ENCODE data around the gene ALK. TPM values are rescaled to one million over a fixed set of nuclear protein-coding genes. Genes with fewer than 3 reads are reported as not detected.

ALK gene
- total and polyA plus RNA-seq, 2 experiments from 2014 or later = 0.35 TPM; not detected in 1

GRCh38 chr2:29267720-29268119 lies 653.7 kb downstream of the ALK start:
- Histone ChIP-seq H3K27me3 (ENCODE audit: insufficient read depth) (no peaks in the 10 kb centered on the region), H3K4me2 (no peak overlapping the region), H4K20me1 (replicated peaks; ENCODE audit: insufficient read depth) (no peaks in the 10 kb centered on the region), H3F3A (replicated peaks; ENCODE audit: low read depth) (no peaks in the 10 kb centered on the region), H3K4me3 (no peak overlapping the region), H3K79me2 (replicated peaks; ENCODE audit: insufficient read depth) (no peaks in the 10 kb centered on the region), H3K27ac (ENCODE audit: low read depth) (no peak overlapping the region), H3K4me1 (ENCODE audit: insufficient read depth) (no peaks in the 10 kb centered on the region), H2AFZ (no peak overlapping the region), H3K9me2 (ENCODE audit: insufficient read depth) (no peaks in the 10 kb centered on the region), H3K36me3 (ENCODE audit: insufficient read depth) (no peaks in the 10 kb centered on the region)
- peaks cover 3% of the 10 kb centered on the region; the same call in 2 of the 3 replicates for H3K9me3 Mint-ChIP-seq
- ATAC-seq (no peak), DNase-seq (ENCODE audit: low spot score) (no peak)
- H3K27me3 Mint-ChIP-seq (ENCODE audit: insufficient read depth, low read depth, poor library complexity) = peaks cover 3% of the 10 kb centered on the region
- TF ChIP-seq POLR2AphosphoS5 (IDR thresholded peaks at IDR 0.05; ENCODE audit: low read depth) = no peak
- no peak for TF ChIP-seq EZH2 (IDR thresholded peaks at IDR 0.05; ENCODE audit: low read depth, unreplicated experiment)
- no peak for TF ChIP-seq CREB1 (CRISPR knock-in tag; IDR thresholded peaks at IDR 0.05; ENCODE audit: low read depth)
- no peak for TF ChIP-seq REST (IDR thresholded peaks at IDR 0.05; ENCODE audit: unreplicated experiment)
- TF ChIP-seq ZNF331 (CRISPR knock-in tag; IDR thresholded peaks at IDR 0.05; ENCODE audit: low read depth) = no peak
- H3K36me3 Mint-ChIP-seq (ENCODE audit: low read depth) = no peaks in the 10 kb centered on the region
- no peak overlapping the region for H3K4me3 Mint-ChIP-seq
- H3K27ac Mint-ChIP-seq = no peak overlapping the region
- H3K4me1 Mint-ChIP-seq = peaks cover 5% of the 10 kb centered on the region; the same call in 2 of the 3 replicates

GRCh38 chr2:29263886-29264285 lies 657.5 kb downstream of the ALK start:
- Histone ChIP-seq H4K20me1 (replicated peaks; ENCODE audit: insufficient read depth) (no peaks in the 10 kb centered on the region), H3K4me2 (no peak overlapping the region), H2AFZ (no peak overlapping the region), H3K79me2 (replicated peaks; ENCODE audit: insufficient read depth) (no peaks in the 10 kb centered on the region), H3F3A (replicated peaks; ENCODE audit: low read depth) (no peaks in the 10 kb centered on the region), H3K4me1 (ENCODE audit: insufficient read depth) (no peaks in the 10 kb centered on the region), H3K36me3 (ENCODE audit: insufficient read depth) (no peaks in the 10 kb centered on the region), H3K27me3 (ENCODE audit: insufficient read depth) (no peaks in the 10 kb centered on the region), H3K9me2 (ENCODE audit: insufficient read depth) (no peaks in the 10 kb centered on the region), H3K27ac (ENCODE audit: low read depth) (no peak overlapping the region), H3K4me3 (no peak overlapping the region)
- no peaks in the 10 kb centered on the region for H3K4me1 Mint-ChIP-seq
- DNase-seq (ENCODE audit: low spot score) = no peak
- H3K27me3 Mint-ChIP-seq (ENCODE audit: insufficient read depth, low read depth, poor library complexity) = peaks cover 3% of the 10 kb centered on the region
- no peaks in the 10 kb centered on the region for H3K36me3 Mint-ChIP-seq (ENCODE audit: low read depth)
- H3K9me3 Mint-ChIP-seq = peaks cover 3% of the 10 kb centered on the region; the same call in 2 of the 3 replicates
- H3K4me3 Mint-ChIP-seq = no peak overlapping the region
- ATAC-seq = no peak
- no peak overlapping the region for H3K27ac Mint-ChIP-seq
- TF ChIP-seq ZNF331 (CRISPR knock-in tag; IDR thresholded peaks at IDR 0.05; ENCODE audit: low read depth) (no peak), ZNF462 (CRISPR knock-in tag; IDR thresholded peaks at IDR 0.05) (no peak), JUNB (IDR thresholded peaks at IDR 0.05; ENCODE audit: unreplicated experiment) (no peak), EZH2 (IDR thresholded peaks at IDR 0.05; ENCODE audit: low read depth, unreplicated experiment) (no peak), NANOG (IDR thresholded peaks at IDR 0.05; ENCODE audit: borderline replicate concordance) (no peak), CTCF (conservative IDR thresholded peaks at IDR 0.05; ENCODE audit: low read depth in 2 of 2) (no peak)
